ENCODE measurements around the gene RELT. TPM values are rescaled to one million over a fixed set of nuclear protein-coding genes. Genes with fewer than 3 reads are reported as not detected.

RELT gene
- total RNA-seq, 1 experiment from 2014 or later, result 10.2 TPM

DNA sequence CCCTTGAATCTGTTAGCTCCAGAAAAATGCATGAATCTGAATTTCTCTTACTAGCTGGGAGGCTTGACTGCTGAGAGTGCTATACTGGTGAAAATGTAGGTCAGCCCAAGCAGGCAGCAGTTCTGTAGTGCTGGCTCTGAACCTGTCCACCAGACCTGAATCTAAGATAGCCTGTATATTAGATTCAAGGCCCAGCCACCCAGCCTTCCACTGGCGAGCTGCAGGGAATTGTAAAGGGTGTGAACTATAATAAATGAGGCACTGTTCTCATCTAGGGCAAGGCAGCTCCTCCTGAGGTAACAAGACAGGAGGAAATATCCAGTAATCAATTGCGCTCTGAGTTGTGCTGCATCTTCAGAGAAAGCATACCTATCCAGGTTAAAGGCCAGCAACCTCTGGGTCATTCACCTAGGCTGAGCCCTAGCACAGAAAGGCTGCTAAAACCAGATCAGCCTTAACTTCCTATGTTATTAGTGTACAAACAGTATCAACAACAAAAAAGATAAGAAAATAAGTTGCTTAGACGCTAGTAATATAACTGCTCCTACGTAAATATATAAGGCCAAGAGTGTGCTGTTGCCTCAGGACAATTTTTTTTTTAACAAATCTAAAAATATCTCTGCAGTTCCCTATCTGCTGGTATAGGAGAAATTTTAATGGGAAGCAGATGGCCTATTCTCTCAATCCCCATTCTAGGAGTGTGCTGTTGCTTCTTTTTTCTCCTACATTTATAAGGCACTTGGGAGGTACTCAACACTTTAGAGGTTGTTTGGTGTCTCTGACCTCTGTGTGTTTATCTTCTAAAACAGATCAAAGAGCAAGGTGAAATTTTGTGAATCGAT is 63.0 kb downstream of the RELT start:
- H3K18ac ChIP-seq (ENCODE audit: insufficient read length, low read depth, low read length), result no peak overlapping the region
- H2BK5ac ChIP-seq (ENCODE audit: insufficient read length, low read length), result no peak overlapping the region
- no peaks in the 10 kb centered on the region; the same call in 1 of the 2 replicates for H3K4me1 ChIP-seq (ENCODE audit: insufficient read depth, low read length)
- H4K91ac ChIP-seq (ENCODE audit: insufficient read length, low read depth, low read length), result no peak overlapping the region
- no peaks in the 10 kb centered on the region for H3K79me1 ChIP-seq (ENCODE audit: insufficient read depth, low read depth, low read length, poor library complexity, severe bottlenecking)
- H3K79me2 ChIP-seq (ENCODE audit: insufficient read depth, low read length), result no peaks in the 10 kb centered on the region
- H3K9me3 ChIP-seq (ENCODE audit: control insufficient read depth, low read depth, low read length), result no peaks in the 10 kb centered on the region
- H2BK20ac ChIP-seq (ENCODE audit: low read depth, low read length, poor library complexity, severe bottlenecking), result no peak overlapping the region
- H3K4ac ChIP-seq (ENCODE audit: low read depth, low read length), result no peak overlapping the region
- no peak overlapping the region for H3K14ac ChIP-seq (ENCODE audit: insufficient read depth, low read length)
- no peak overlapping the region for H2BK15ac ChIP-seq (ENCODE audit: low read depth, low read length)
- no CpG with 5 or more reads among the region's 5 CpGs for WGBS (ENCODE audit: extremely low coverage, insufficient read length, low lambda C conversion rate)
- H2AFZ ChIP-seq (ENCODE audit: low read length), result no peak overlapping the region
- no peaks in the 10 kb centered on the region for H3K23me2 ChIP-seq (ENCODE audit: insufficient read length, low read depth, low read length, poor library complexity, severe bottlenecking)
- no peak overlapping the region for H3K27ac ChIP-seq (ENCODE audit: insufficient read length, low read depth, low read length)
- no peak overlapping the region for H3K56ac ChIP-seq (ENCODE audit: insufficient read length, low read depth, low read length)
- no peak overlapping the region for H2AK5ac ChIP-seq (ENCODE audit: insufficient read length, low read length)
- no peak for TF ChIP-seq CTCF (conservative IDR thresholded peaks at IDR 0.05)
- no peak overlapping the region for H3K9ac ChIP-seq (ENCODE audit: extremely low read depth, insufficient read length, low read length)
- H3T11ph ChIP-seq (ENCODE audit: low read length), result no peak overlapping the region
- Mint-ChIP-seq H3K9me3 (no peaks in the 10 kb centered on the region), H3K4me1 (peaks cover 33 to 45% of the 10 kb centered on the region in 2 experiments), H3K4me3 (no peak overlapping the region), H3K36me3 (ENCODE audit: insufficient read depth in 1 of 3, low read depth in 3 of 3) (peaks cover 0 to 4% (median 2%) of the 10 kb centered on the region in 3 experiments; a peak in 1 of 7 replicates), H3K27ac (peak overlapping the region in 2 of 3 experiments; percentile 3 to 49; a peak in 1 of 7 replicates), H3K27me3 (ENCODE audit: low read depth) (no peaks in the 10 kb centered on the region)
- DNase-seq, result no peak
- H3K4me2 ChIP-seq (ENCODE audit: insufficient read depth, insufficient read length, low read length), result no peak overlapping the region
- no peak overlapping the region for H2BK12ac ChIP-seq (ENCODE audit: insufficient read length, low read depth, low read length)
- H4K5ac ChIP-seq (ENCODE audit: insufficient read length, low read depth, low read length), result no peak overlapping the region
- no peak overlapping the region for H4K8ac ChIP-seq (replicated peaks; ENCODE audit: insufficient read length, low read depth, low read length)
- no peaks in the 10 kb centered on the region for H3K27me3 ChIP-seq (ENCODE audit: insufficient read depth, low read length)
- H4K20me1 ChIP-seq (ENCODE audit: control insufficient read depth, insufficient read depth, insufficient read length), result no peaks in the 10 kb centered on the region
- no peak overlapping the region for H2BK120ac ChIP-seq (ENCODE audit: low read depth, low read length, poor library complexity, severe bottlenecking)
- H3K23ac ChIP-seq (ENCODE audit: insufficient read length, low read depth, low read length), result no peak overlapping the region

Data from H9 (cell line).